Adipose tissue (tissue), 3 donors: Measurements from ENCODE around the gene GABBR2. TPM values are rescaled to one million over a fixed set of nuclear protein-coding genes. Genes with fewer than 3 reads are reported as not detected.

ENCODE experiments used
- H3K27ac ChIP-seq: one replicate; pipeline ENCODE4 v1.5.1; 2013; ENCODE audit warnings: low read depth, low read length
- WGBS, 3 donors: extraction: QIAGEN DNeasy Blood & Tissue Kit; methylation state at CpG; one replicate each; pipeline ENCODE4 v1.1.7; 2013; 5-methylcytosine and 5-hydroxymethylcytosine counted together
- polyA plus RNA-seq, 3 donors: library from polyadenylated mRNA; stranded (reverse); fragments of 200-250 nt; gene quantifications; one replicate each; pipeline ENCODE4 v1.2.3, GENCODE V29; 2013
- donor health status: healthy with polysubstance abuse.
- donor health status: Bipolar disorder and iron deficiency.
- donor health status: healthy.

Gene GABBR2
- polyA plus RNA-seq, 3 donors, result 0.01 TPM; not detected in 2

- 70 to 85% (median 76%) methylated on average over 2 of the region's 2 CpGs for WGBS, 3 donors
- no peak overlapping the region for H3K27ac ChIP-seq
Observed at GRCh38 chr9:98249771-98250170, 459.0 kb downstream of the GABBR2 start.

GRCh38 chr9:98248737-98249474 is 459.8 kb downstream of the GABBR2 start:
- WGBS, 3 donors, result 44 to 72% (median 53%) methylated on average over 16 of the region's 16 CpGs
- H3K27ac ChIP-seq, result no peak overlapping the region

GRCh38 chr9:98247831-98248657 is 460.7 kb downstream of the GABBR2 start:
- H3K27ac ChIP-seq, result no peak overlapping the region
- 62 to 85% (median 63%) methylated on average over 8 of the region's 8 CpGs for WGBS, 3 donors

- 83 to 91% (median 89%) methylated on average over 3 of the region's 3 CpGs for WGBS, 3 donors
- no peak overlapping the region for H3K27ac ChIP-seq
Observed at GRCh38 chr9:98242426-98242825, 466.3 kb downstream of the GABBR2 start.

GRCh38 chr9:98241357-98242300 is 467.1 kb downstream of the GABBR2 start:
- no peak overlapping the region for H3K27ac ChIP-seq
- 79 to 91% (median 85%) methylated on average over 8 of the region's 8 CpGs for WGBS, 3 donors

- 70 to 86% (median 81%) methylated on average over 3 of the region's 3 CpGs for WGBS, 3 donors
- no peak overlapping the region for H3K27ac ChIP-seq
Observed at GRCh38 chr9:98240475-98240874, 468.3 kb downstream of the GABBR2 start.

Other genes starting within 250 kb of the GABBR2 start
- gene ANKS6, start 87.6 kb upstream of the GABBR2 start, polyA plus RNA-seq, result 10 to 100 TPM in 2 of 3 donors, 1 to 10 TPM in 1; 8.5 to 13.0 (median 10.4) TPM
- 1 to 10 TPM; 2.8 to 4.5 (median 3.3) TPM for gene GALNT12, start 98.7 kb upstream of the GABBR2 start, polyA plus RNA-seq
- gene COL15A1, start 235.0 kb upstream of the GABBR2 start, polyA plus RNA-seq, result 10 to 100 TPM in 2 of 3 donors, 1 to 10 TPM in 1; 7.5 to 61.5 (median 13.5) TPM